Lung (tissue), 12 donors: ENCODE data around the gene DNAH3. TPM values are rescaled to one million over a fixed set of nuclear protein-coding genes. Genes with fewer than 3 reads are reported as not detected.

ENCODE experiments used
- ATAC-seq: fragments of 200-7000 bp; cut with Tn5 transposase; one replicate; pipeline ENCODE4 v1.9.1; 2020; ENCODE audit warnings: moderate number of reproducible peaks; ENCODE audit not compliant: insufficient read depth, low FRiP score
- DNase-seq, 3 donors: peaks; one replicate each; pipeline ENCODE4 v3.0.0-alpha.2; 2013 to 2017
- H3K27ac ChIP-seq, 2 donors: one replicate each; pipeline ENCODE4 v1.5.1; 2013; ENCODE audit warnings: mild to moderate bottlenecking in 2 of 2, moderate library complexity in 2 of 2, control low read depth in 1 of 2, inconsistent platforms in 1 of 2, low read depth in 1 of 2, low read length in 1 of 2
- H3K27me3 ChIP-seq, 3 donors: one replicate each; pipeline ENCODE4 v1.5.1; 2013; ENCODE audit warnings: low read length in 2 of 3; ENCODE audit not compliant: control insufficient read depth in 3 of 3, insufficient read depth in 3 of 3
- H3K36me3 ChIP-seq, 4 donors: one replicate each; pipeline ENCODE4 v1.5.1; 2013; ENCODE audit warnings: low read length in 4 of 4, mild to moderate bottlenecking in 1 of 4, moderate library complexity in 1 of 4; ENCODE audit not compliant: control insufficient read depth in 4 of 4, insufficient read depth in 4 of 4
- H3K4me1 ChIP-seq, 5 donors: one replicate each; pipeline ENCODE4 v1.5.1; 2013; ENCODE audit warnings: low read length in 5 of 5, mild to moderate bottlenecking in 2 of 5, moderate library complexity in 1 of 5; ENCODE audit not compliant: control insufficient read depth in 5 of 5, insufficient read depth in 5 of 5
- H3K4me3 ChIP-seq: one replicate; pipeline ENCODE4 v1.5.1; 2013; ENCODE audit warnings: mild to moderate bottlenecking, control low read depth, moderate library complexity
- H3K9ac ChIP-seq, 2 donors: one replicate each; pipeline ENCODE4 v1.5.1; 2013; ENCODE audit warnings: low read length in 2 of 2, control low read depth in 1 of 2; ENCODE audit not compliant: insufficient read depth in 1 of 2
- H3K9me3 ChIP-seq, 4 donors: one replicate each; pipeline ENCODE4 v1.5.1; 2013; ENCODE audit warnings: low read length in 3 of 4, mild to moderate bottlenecking in 1 of 4, moderate library complexity in 1 of 4; ENCODE audit not compliant: control insufficient read depth in 4 of 4, insufficient read depth in 3 of 4
- CTCF ChIP-seq: IDR thresholded peaks from 2 replicates; pipeline ENCODE4 v1.5.1; 2012; ENCODE audit warnings: mild to moderate bottlenecking; ENCODE audit errors: control extremely low read depth, extremely low read depth
- WGBS, 2 donors: extraction: QIAGEN DNeasy Blood & Tissue Kit; methylation state at CpG; one replicate each; pipeline ENCODE4 v1.1.7; 2013; 5-methylcytosine and 5-hydroxymethylcytosine counted together
- polyA plus RNA-seq, 2 donors: library from polyadenylated mRNA; stranded (reverse); fragments of 200-250 nt; gene quantifications; one replicate each; pipeline ENCODE4 v1.2.1, GENCODE V29; 2013
- total RNA-seq, 2 donors: library from RNA; depleted of rRNA in 1 of 2; stranded (reverse); fragments of >200 nt in 1 of 2; gene quantifications; one replicate each; pipeline ENCODE4 v1.2.1, GENCODE V29; 2014 to 2021
- donor health status: control.
- donor health status: control.
- donor health status: Bipolar disorder and iron deficiency.
- donor health status: healthy.
- donor health status: DM: yes; HTN: yes; CAD: no.

Gene DNAH3
- total and polyA plus RNA-seq, 4 donors, result 1.0 to 24.1 (median 12.8) TPM

GRCh38 chr16:21179983-21180365 is 29.3 kb upstream of the DNAH3 start:
- no peak overlapping the region for H3K9ac ChIP-seq
- peaks cover 11 to 23% (median 17%) of the 10 kb centered on the region in 4 donors for H3K36me3 ChIP-seq
- peaks cover 0 to 2% (median 1%) of the 10 kb centered on the region in 4 donors for H3K9me3 ChIP-seq
- no peaks in the 10 kb centered on the region for H3K27me3 ChIP-seq
- no peaks in the 10 kb centered on the region for H3K4me1 ChIP-seq
- H3K27ac ChIP-seq, result no peak overlapping the region
- no peak overlapping the region for H3K4me3 ChIP-seq
- TF ChIP-seq CTCF, result no peak
- WGBS, 2 donors, result 73 to 95% methylated on average over 2 to 3 of the region's 3 CpGs
- DNase-seq (peak in 2 of 3 donors; percentile 16 to 47), ATAC-seq (no peak)

GRCh38 chr16:21179126-21179982 is 28.7 kb upstream of the DNAH3 start:
- no peak for TF ChIP-seq CTCF
- Histone ChIP-seq H3K9ac (no peak overlapping the region), H3K27me3 (no peaks in the 10 kb centered on the region), H3K27ac (no peak overlapping the region), H3K36me3 (peaks cover 12 to 26% (median 20%) of the 10 kb centered on the region in 4 donors), H3K4me1 (no peaks in the 10 kb centered on the region), H3K4me3 (no peak overlapping the region), H3K9me3 (peaks cover 0 to 2% (median 1%) of the 10 kb centered on the region in 4 donors)
- ATAC-seq (no peak), DNase-seq (no peak)
- WGBS, 2 donors, result 72 to 83% methylated on average over 13 of the region's 13 CpGs

- H3K27ac ChIP-seq, result no peak overlapping the region
- 33 to 73% methylated on average over 1 of the region's 1 CpG for WGBS, 2 donors
- no peaks in the 10 kb centered on the region for H3K9me3 ChIP-seq
- no peak for ATAC-seq
- peaks cover 14 to 32% (median 24%) of the 10 kb centered on the region in 4 donors for H3K36me3 ChIP-seq
- no peak overlapping the region for H3K4me3 ChIP-seq
- TF ChIP-seq CTCF, result no peak
- no peaks in the 10 kb centered on the region for H3K27me3 ChIP-seq
- no peak overlapping the region for H3K9ac ChIP-seq
- no peaks in the 10 kb centered on the region for H3K4me1 ChIP-seq
- no peak for DNase-seq
Measured at GRCh38 chr16:21175397-21175796, 24.8 kb upstream of the DNAH3 start.
